ENCODE data around the gene LCN12. TPM values are rescaled to one million over a fixed set of nuclear protein-coding genes. Genes with fewer than 3 reads are reported as not detected.
A peak's percentile ranks its signal among the peaks of the same experiment; 100 is the strongest.

Gene LCN12
- total RNA-seq, 1 donor from 2014 or later: not detected

DNA sequence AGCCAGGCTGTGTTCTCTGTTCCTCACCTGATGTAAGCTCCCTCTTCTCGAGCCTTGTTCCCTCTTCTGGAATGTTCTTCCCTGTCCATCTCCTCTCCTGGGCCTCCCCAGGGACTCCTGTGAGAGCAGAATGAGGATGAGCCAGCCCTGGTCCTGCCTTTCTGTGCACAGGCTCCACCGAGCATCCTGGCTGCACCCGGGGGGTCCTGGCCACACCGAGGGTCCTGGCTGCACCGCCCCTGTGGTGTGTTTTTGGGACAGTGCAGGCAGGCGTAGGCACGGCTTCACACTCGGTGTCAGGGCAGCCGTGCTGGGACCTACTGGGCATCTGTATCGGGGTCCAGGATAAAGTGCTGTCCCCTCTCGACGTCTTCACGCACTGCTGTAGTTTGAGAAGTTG lies 25.3 kb upstream of the LCN12 start:
- DNase-seq (ENCODE audit: low read depth in 2 of 2): no peak

DNA sequence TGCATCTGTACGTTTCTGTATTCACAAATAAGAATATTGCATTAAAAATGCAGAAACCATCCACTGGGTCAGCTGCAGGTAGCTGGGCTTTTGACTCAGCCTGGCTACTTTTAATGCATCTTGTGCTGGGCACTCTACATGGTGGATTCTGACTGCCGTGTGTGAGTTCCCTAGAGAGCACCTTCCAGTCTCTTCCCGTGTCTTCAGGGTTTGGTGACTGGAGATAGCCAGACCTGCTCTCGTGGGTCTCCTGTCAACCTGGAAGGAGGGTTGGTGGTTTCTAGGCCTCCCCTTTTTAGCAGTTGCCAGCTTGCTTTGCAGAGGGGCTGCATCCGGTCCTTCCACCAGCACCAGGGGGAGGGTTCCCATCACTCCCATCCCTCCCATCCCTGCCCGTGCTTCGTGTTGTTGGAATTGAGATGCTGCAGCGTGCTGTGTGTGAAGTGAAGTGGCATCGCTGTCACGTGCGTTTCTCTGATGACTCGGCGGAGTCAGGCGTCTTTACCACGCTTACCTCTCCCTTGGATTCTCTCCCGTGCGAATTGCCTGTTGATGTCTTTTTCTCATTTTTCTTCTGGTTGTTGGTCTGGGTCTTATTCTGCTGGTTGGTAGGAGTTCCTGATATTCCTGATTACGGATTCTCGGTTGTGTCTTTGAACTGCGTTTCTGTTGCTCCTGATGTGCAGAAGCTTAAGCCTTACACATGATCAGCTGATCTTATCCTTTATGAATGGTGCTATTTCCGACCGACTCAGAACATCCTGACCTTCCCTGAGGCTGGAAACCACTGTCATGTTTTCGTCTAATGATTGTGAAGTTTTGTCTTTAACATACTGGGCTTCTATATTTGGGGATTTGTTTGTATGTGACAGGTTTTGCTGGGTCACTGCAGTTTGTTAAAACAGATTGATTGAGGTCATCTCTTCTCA lies 24.5 kb upstream of the LCN12 start:
- peak in 1 of 2 donors; percentile 85 for DNase-seq (ENCODE audit: low read depth in 2 of 2)

DNA sequence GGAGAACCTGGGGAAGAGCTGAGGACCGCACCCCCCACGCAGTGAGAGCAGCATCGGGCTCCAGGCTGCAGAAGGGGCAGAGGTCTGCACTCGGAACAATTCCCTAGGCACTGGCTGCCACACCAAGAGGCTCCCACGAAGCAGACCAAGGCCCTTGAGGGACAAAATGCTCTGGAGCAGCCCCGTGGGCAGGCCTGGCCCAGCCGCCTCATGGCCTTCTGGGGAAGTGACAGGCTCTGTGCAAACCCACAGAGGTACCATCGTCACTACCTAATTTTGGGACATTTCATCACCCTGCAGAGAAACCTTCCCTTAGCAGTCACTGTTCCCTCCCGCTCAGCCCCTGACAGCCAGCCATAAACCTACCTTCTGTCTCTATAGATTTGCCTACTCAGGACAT lies 23.5 kb upstream of the LCN12 start:
- no peak for DNase-seq (ENCODE audit: low read depth in 2 of 2)

DNA sequence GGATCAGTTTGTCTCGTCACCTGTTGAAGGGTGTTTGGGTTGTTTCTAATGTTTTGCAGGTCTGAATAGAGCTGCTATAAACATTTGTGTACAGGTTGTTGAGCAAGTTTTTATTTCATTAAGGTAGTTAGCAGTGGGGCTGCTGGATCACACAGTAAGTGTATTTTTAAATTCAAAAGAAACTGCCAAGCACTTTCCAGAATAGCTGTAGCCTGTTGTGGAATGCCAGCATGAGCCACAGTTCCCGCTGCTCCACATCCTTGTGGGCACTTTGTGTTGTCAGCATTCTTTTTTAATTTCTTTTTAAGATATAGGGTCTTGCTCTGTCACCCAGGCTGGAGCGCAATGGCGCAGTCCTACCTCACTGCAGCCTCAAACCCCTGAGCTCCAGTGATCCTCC lies 22.1 kb upstream of the LCN12 start:
- DNase-seq (ENCODE audit: low read depth in 2 of 2): no peak

DNA sequence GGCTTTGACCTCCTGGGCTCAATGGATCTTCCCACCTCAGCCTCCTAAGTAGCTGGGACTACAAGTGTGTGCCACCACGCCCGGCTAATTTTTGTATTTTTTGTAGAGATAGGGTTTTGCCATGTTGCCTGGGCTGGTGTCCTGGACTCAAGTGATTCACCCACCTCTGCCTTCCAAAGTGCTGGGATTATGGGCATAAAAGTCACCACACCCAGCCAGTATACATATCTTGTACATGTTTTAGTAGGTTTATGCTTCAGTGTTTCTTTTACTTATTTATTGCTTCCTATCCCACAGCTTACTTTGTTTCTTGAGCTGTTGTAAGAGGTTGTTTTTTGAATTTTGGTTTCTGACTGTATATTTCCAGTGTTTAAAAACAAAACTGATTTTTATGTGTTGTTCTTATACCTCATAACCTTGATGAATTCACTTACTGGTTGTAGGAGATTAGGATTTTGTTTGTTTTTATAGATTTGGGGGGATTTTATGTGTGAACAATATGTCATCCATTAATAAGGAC lies 20.4 kb upstream of the LCN12 start:
- no peak for DNase-seq (ENCODE audit: low read depth in 2 of 2)

DNA sequence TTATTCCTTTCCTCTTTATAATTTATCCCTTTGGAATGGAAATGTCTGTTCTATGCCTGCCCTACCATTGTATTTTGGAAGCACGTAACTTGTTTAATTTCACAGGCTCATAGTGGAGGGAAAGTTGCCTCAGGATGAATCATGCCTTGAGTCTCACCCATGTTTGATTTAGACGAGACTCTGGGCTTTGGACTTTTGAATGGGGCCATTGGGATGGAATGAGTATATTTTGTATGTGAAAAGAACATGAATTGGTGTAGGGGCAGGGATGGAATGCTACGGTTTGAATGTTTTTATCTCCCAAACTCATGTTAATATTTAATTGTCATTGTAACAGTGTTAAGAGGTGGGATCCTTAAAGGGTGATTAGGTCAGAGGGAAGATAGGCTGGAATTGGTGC lies 17.8 kb upstream of the LCN12 start:
- no peak for DNase-seq (ENCODE audit: low read depth in 2 of 2)

DNA sequence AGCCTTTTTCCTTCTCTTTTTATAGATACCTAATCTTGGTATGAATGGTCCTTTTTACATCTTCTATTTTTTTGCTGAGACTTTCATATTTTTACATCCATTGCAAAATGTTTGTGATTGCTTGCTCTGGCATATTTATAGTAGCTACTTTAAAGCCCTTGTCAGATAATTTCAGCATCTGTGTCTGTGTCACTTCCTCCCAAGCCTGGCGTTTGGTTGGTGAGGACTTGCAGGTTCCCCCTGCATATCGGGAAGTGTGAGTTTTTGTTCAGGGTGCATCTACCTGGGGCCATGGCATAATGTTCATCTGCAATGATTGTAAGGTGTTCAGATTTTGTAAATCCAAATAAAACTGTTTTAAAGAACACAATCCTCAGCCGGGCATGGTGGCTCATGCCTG lies 16.4 kb upstream of the LCN12 start:
- no peak for DNase-seq (ENCODE audit: low read depth in 2 of 2)

DNA sequence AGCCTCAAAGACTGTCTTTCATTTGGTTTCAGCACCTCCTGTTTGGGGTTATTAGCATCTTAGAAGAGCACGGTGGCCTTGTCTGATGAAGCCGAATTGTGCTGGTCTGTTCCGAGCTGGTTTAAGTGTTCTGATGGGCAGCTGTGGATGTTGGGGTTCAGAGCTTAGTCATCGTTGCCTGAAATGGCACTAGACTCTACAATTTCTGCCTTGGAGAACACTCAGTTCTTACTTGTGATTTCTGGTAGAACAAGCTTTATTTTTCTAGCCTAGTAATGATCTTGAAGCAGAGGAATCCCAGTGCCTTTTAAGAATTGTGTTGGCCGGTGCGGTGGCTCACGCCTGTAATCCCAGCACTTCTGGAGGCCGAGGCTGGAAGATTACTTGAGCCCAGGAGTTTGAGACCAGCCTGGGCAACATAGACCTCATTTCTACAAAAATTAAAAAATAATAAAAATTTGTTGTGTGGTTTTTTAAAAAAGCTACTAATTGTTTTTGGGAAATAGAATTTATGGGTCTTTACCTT lies 15.4 kb upstream of the LCN12 start:
- no peak for DNase-seq (ENCODE audit: low read depth in 2 of 2)

DNA sequence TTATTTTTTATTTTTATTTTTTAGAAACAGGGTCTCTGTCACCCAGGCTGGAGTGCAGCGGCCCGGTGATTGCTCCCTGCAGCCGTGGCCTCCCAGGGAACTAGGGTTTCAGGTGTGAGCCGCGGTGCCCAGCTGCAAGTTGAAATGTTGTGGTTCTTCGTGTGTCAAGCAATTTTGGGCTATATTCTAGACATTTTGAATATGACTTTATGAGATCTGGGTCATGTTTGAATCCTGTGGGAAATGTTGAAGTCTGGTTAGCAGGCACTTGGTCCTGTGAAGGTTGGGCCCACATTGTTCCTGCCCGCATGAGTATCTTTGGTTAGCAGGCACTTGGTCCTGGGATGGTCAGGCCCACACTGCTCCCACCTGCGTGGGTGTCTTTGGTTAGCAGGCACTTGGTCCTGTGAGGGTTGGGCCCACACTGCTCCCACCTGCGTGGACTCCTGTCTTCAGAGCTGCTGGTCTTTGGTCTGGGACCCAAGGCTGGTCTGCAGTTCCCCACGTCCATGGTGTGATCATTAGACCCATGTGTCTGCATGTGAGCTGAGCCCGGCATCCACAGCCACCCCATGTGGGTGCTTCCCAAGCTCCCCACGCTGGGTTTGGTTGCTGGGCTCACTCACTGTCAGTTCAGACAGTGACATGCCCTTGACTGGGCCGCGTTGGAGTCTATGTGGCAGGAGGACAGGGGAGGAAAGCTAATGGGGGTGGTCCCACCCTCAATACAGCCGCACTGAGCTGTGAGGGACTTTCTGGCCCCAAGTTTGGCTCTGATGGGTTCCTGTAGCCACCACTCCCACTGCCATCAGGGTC lies 14.7 kb upstream of the LCN12 start:
- no peak for DNase-seq (ENCODE audit: low read depth in 2 of 2)

DNA sequence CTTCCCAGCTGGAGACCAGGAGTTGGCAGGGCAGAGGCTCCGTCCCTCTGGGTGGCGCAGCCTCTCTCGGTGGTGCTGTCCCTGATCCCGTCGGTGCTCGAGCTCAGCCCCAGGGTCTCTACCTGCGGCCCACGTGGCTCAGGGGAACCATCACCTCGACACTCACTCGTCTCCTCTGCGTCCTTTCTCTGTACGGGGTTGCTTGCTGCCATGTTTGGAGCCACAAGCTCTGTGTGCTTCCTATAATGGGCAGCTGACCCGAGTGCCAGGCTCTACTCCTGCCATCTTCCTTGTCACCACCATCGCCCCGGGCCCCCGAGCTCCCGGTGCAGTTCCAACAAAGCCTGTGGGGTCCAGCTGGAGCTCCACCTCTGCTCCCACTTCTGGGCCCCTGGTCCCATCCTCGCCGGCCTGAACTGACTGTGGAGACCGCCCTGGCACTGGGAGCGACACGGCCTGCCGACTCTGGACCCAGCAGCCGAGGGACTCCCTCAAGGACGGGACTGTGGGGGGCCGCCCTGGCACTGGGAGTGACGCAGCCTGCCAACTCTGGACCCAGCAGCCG lies 12.6 kb upstream of the LCN12 start:
- DNase-seq (ENCODE audit: low read depth in 2 of 2): no peak

DNA sequence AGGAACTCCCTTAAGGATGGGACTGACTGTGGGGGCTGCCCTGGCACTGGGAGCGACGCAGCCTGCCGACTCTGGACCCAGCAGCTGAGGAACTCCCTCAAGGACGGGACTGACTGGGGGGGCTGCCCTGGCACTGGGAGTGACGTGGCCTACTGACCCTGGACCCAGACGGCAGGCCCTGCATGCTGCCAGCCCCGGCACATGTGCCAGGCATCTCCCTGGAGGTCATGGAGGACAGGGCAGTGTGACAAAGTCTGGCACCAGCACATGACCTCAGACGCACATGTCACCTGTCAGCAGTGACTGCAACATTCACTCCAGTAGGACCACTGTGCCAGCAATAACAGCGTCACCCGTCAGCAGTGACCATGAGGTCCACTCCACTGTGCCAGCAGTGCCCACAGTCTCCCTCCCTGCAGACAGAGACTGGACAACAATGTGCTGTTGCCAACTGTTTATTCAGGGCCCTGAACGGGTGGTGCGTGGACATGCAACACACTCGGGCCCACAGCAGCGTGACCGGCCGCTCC lies 12.0 kb upstream of the LCN12 start:
- DNase-seq (ENCODE audit: low read depth in 2 of 2): no peak

DNA sequence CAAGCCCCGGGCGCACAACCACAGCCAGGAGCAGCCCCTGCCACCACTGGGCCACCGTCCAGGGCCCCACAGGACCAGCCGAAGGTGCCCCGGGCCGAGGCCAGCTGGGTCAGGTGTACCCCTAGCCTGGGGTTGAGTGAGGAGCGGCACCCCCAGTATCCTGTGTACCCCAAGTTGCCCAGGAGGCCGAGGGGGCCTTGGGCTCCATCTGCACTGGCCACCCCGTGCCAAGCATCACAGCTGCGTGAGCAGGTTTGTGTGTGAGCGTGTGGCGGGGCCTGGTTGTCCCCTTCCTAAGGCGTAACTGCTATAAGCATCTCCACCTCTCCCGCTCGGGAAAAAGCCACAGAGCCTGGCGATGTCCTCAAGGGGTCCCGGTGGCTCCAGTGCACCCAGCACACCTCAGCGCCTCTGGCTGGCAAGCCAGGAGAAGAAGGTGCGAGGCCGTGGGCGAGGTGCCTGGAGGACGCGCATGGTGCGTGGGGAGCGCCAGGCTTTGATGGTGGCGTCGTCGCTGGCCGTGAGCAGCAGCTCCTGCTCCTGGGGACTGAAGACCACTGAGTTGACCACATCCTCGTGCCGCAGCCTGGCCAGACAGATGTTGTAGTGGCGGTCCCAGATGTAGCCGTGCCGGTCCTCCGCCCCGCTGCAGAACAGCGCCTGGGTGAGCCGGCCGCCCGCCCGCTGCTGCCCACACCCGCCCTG lies 11.4 kb upstream of the LCN12 start:
- DNase-seq (ENCODE audit: low read depth in 2 of 2): no peak

DNA sequence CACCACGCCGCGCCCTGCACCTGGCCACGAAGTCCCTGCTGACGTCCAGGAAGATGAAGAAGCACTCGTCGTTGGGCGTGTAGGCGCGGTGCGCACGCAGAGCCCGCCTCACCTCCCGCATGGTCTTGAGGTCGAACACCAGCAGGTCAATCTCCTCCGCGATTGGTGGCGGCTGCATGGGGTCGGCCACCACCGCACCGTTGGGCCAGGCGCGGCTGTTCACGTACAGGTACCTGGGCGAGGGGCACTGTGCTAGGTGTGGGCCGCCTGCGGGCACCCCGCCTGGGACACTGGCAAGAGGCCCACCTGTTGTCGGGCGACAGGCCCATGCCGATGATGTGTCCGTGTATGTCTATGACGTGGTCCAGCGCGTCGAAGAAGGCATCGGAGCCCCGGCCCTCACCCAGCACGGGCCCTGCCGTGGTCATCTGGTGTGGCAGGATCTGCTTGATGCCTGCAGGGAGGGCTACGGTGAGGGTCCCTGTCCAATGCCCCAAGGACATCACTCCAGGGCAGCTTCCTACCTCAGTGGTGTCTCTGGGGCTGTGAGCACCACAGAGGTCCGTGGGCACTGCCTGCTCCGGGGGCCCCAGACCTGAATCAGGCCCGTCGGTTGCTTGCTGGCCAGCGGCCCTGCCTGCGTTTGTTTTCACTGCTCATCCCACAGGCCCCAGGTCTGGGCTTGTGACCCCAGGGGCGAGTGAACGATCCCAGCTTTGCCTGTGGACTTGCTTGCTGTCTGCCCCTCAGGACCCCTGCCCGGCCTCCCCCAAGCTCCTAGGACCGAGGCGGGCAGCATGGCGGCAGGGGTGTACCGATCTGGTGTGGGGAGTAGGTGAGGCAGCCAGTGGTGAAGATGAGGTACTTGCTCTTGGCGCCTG lies 10.6 kb upstream of the LCN12 start:
- DNase-seq (ENCODE audit: low read depth in 2 of 2): no peak

DNA sequence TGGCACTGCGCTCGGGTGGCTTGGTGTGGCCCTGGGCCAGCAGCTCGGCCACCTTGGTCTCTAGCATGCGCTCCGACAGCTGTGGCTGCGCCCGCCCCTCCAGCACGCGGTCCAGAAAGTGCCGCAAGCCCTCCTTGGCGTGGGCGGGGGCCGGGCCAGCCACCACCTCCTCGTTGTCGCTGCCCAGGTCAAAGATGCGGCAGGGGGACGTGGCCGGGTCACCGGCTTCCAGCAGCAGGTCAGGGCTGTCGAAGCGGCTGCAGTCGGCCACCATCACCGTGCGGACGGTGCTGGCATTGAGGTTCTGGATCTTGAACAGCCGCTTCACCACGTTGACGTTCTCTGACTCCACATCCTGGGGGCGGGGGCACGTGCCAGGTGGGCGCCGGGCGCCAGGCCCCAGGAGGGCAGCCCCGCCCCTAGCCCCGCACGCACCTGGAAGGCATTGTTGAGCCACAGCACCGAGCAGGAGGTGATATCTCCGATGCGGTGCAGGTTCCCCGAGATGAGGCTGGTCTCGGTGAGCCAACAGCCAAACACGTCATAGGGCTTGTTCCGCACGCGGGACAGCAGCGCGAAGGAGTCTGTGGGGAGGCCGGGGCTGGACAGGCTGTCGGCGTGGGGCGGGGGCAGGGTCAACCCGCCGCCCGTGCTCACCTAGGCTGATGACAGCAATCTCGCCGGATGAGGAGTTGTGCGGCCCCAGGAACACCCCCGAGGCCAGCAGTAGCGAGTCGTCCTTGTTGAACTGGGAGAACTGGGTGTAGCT lies 9.8 kb upstream of the LCN12 start:
- DNase-seq (ENCODE audit: low read depth in 2 of 2): no peak

DNA sequence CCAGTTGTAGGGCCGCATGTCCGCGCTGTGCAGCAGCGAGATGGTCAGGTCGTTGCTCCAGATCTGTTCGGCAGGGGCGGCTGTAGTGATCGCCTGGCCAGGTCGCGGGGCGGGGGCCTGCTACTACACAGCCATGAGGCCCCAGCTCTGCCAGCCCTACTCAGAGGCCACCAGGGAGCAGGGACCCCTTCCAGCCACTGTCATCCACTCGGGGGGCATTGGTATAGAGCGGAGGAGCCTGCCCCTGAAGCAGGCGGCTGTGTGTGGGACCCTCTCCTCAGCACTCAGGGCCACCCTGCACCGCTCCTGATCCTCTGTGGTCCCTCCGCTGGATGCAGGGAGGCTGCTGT lies 9.2 kb upstream of the LCN12 start:
- no peak for DNase-seq (ENCODE audit: low read depth in 2 of 2)

DNA sequence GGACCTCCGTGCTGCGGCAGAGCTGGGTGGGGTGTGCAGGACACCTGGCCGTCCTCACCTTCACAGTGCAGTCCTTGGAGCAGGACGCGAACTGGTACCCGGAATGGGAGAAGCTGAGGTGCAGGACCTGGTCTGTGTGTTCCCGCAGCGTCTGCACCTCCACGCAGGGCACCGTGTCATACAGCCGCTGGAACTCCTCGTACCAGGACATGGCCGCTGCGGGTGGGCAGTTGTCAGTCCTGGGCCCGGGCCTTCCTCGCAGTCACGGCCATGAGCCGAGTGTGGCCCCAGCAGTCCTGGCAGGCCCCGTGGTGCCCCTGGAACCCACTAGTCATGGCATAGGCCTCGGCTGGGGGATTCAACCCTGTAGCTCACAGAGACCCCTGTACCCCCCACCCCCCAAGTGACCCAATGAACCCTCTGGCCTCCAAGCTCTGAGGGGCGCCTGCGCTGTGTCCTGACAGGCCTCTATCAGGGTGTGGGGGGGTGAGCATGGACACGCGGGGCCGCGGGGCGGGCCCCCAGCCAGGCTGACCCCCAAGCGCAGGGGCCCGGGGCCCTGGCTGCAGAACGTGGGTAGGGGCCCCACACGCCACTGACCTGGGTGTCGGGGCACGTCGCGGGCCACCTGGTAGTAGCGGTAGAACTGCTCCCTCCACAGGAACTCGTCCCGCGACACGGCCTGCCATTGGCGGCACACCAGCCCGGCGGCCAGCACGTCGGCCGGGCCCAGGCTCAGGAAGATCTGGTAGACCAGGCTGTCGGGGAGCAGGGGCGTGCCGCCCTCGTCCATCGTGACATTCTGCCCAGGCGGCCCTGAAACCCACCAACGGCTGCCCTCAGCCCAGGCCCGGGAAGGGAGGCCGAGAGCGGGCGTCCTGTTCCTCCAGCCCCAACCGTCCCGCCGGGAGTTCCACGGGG lies 8.5 kb upstream of the LCN12 start:
- DNase-seq (ENCODE audit: low read depth in 2 of 2): peak; percentile 63 to 65

DNA sequence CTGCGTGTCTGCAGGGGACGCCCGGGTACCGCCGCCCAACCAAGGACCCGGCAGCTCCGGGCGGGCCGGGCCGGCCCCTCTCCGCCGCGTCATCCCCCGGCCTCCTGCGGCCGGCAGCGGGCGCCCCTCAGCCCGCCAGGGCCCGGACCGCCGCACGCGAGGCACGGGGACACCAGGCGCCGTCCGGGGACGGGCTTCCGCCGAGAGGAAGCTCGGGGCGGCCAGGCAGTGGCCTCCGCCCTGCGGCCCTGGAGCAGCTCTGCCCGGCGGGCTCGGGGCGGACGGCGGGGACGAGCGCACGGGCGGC lies 7.9 kb upstream of the LCN12 start:
- peak; percentile 78 to 88 for DNase-seq (ENCODE audit: low read depth in 2 of 2)

Measured in lung microvascular endothelial cell (primary cell).